Caco-2 (cell line): ENCODE data around the gene PARD3B. TPM values are rescaled to one million over a fixed set of nuclear protein-coding genes. Genes with fewer than 3 reads are reported as not detected.

Experiments
- BruUV-seq: library from RNA; stranded (reverse); fragments of 400-500 nt; replicated peaks from 2 replicates; lab custom pipeline; 2021; lab: Mats Ljungman, UMichigan
- CTCF ChIA-PET: fragments of 300-600 bp; sonication (Branson Sonifier 250); formaldehyde crosslinking; loops from one replicate; lab custom pipeline; 2022; ENCODE audit warnings: antibody characterized with exemption; lab: Charles Lee
- POLR2A ChIA-PET: fragments of 300-600 bp; sonication (Branson Sonifier 250); formaldehyde crosslinking; loops from one replicate; lab custom pipeline; 2022; ENCODE audit warnings: antibody characterized with exemption; lab: Charles Lee
- DNase-seq, 2 experiments: peaks; one replicate each; pipeline versions ENCODE4 v3.0.0 to v3.0.0-alpha.2; 2020 to 2022
- H3K27me3 ChIP-seq: replicated peaks from 2 replicates; pipeline ENCODE4 v1.6.0; 2011; ENCODE audit warnings: low read length; ENCODE audit not compliant: control insufficient read depth, insufficient read depth
- H3K36me3 ChIP-seq: 2 replicates; pipeline ENCODE4 v1.5.1; 2011; ENCODE audit warnings: low read length; ENCODE audit not compliant: control insufficient read depth, insufficient read depth
- H3K4me1 ChIP-seq: fragments of 250-450 bp; sonication (Bioruptor Pico); 2 replicates; pipeline ENCODE4 v1.5.1; 2020; ENCODE audit warnings: mild to moderate bottlenecking
- H3K4me3 ChIP-seq: 2 replicates; pipeline ENCODE4 v1.5.1; 2011; ENCODE audit warnings: low read depth, mild to moderate bottlenecking, control low read depth, low read length
- H3K9me3 ChIP-seq: fragments of 250-450 bp; sonication (Bioruptor Pico); 2 replicates; pipeline ENCODE4 v1.5.1; 2020; ENCODE audit warnings: mild to moderate bottlenecking, moderate library complexity
- H3K27ac Mint-ChIP-seq: one replicate; pipeline ENCODE4 v1.8.0; 2022; ENCODE audit warnings: mixed read lengths; ENCODE audit not compliant: unreplicated experiment
- H3K27me3 Mint-ChIP-seq: one replicate; pipeline ENCODE4 v1.8.0; 2022; ENCODE audit warnings: mixed read lengths; ENCODE audit not compliant: insufficient read depth, unreplicated experiment
- H3K36me3 Mint-ChIP-seq: one replicate; pipeline ENCODE4 v1.8.0; 2022; ENCODE audit warnings: mild to moderate bottlenecking, mixed read lengths; ENCODE audit not compliant: insufficient read depth, unreplicated experiment
- H3K4me1 Mint-ChIP-seq: one replicate; pipeline ENCODE4 v1.8.0; 2022; ENCODE audit warnings: low read depth, mixed read lengths; ENCODE audit not compliant: unreplicated experiment
- H3K4me3 Mint-ChIP-seq: one replicate; pipeline ENCODE4 v1.8.0; 2022; ENCODE audit warnings: mild to moderate bottlenecking, moderate library complexity, mixed read lengths; ENCODE audit not compliant: unreplicated experiment
- H3K9me3 Mint-ChIP-seq: one replicate; pipeline ENCODE4 v1.8.0; 2022; ENCODE audit warnings: mixed read lengths; ENCODE audit not compliant: unreplicated experiment
- CTCF ChIP-seq, 2 experiments: fragments of 200-600 bp in 1 of 2; IDR thresholded peaks; 1 replicate in 1 of 2; 2 replicates in 1 of 2; pipeline versions ENCODE4 v1.5.1 to v1.8.0; 2011 to 2022; ENCODE audit warnings: antibody characterized with exemption in 1 of 2, control low read depth in 1 of 2, inconsistent platforms in 1 of 2, low read depth in 1 of 2, low read length in 1 of 2, mild to moderate bottlenecking in 1 of 2, moderate library complexity in 1 of 2; ENCODE audit not compliant: insufficient read depth in 1 of 2, severe bottlenecking in 1 of 2, unreplicated experiment in 1 of 2
- intact Hi-C: fragments of 100-400 bp; cut with micrococcal nuclease; formaldehyde crosslinking; loops from one replicate; pipeline ENCODE4 v1.10.0; 2022; ENCODE audit not compliant: unreplicated experiment
- total RNA-seq: library from RNA; stranded (reverse); gene quantifications from 2 replicates; pipeline ENCODE4 v1.2.3, GENCODE V29; 2022

The PARD3B gene
- total RNA-seq, 1 experiment from 2014 or later: 68.9 TPM

DNA sequence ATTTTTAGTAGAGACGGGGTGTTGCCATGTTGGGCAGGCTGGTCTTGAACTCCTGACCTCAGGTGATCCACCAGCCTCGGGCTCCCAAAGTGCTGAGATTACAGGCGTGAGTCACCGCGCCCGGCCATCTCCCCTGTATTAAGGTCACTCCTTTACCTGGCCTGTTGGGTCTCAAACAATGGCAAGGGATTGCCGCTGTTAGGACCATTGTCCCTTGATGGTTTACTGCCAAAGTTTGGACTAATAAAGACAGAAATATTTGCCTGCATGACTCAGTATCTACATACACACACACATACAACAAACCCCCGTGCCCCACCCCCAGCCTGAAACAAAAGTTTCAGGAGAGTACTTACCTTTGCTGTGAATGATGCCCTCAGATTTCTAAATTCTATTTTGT lies 16.5 kb downstream of the PARD3B start:
- intact Hi-C loops: no loop called here

DNA sequence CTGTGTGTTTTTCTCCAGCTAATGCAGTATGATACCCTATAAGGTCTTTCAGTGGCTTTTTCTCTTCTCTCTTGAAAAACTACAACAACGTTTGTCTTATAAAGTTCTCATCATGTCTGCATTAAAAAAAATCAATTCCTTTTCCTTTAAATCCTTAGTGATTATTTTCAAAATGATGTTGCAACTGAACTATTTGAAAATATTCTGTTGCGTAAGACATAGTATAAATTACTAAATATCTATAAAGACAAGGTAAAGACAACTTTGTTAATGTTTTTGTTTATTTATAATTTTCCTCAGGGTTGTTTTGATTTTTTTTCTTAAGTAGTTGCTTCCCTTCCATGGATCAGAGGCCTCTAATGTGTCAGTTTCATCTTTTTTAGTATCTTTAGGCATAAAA lies 21.2 kb downstream of the PARD3B start:
- DNase-seq: no peak
- H3K4me3 Mint-ChIP-seq: no peak overlapping the region
- BruUV-seq: no TSS peak
- no peaks in the 10 kb centered on the region for H3K4me1 ChIP-seq
- POLR2A ChIA-PET: no interaction called here
- no peaks in the 10 kb centered on the region for H3K36me3 ChIP-seq
- no peak overlapping the region for H3K4me3 ChIP-seq
- CTCF ChIA-PET: interaction anchor here (0.7 kb wide), 1 partner anchor 56 kb away, joined by 3 read pairs; no protein-coding TSS in a partner anchor
- no peaks in the 10 kb centered on the region for H3K9me3 Mint-ChIP-seq
- H3K27ac Mint-ChIP-seq: no peak overlapping the region
- peaks cover 30% of the 10 kb centered on the region for H3K4me1 Mint-ChIP-seq
- H3K9me3 ChIP-seq: no peaks in the 10 kb centered on the region
- H3K27me3 ChIP-seq: no peaks in the 10 kb centered on the region
- intact Hi-C loops: no loop called here
- peaks cover 14% of the 10 kb centered on the region for H3K36me3 Mint-ChIP-seq
- TF ChIP-seq CTCF (IDR thresholded peaks at IDR 0.05; ENCODE audit: insufficient read depth in 1 of 2, low read depth in 1 of 2, low read length in 1 of 2, severe bottlenecking in 1 of 2, unreplicated experiment in 1 of 2): no peak
- H3K27me3 Mint-ChIP-seq: no peaks in the 10 kb centered on the region

More for the DNA sequence above, 16.5 kb downstream of the PARD3B start:
- H3K27ac Mint-ChIP-seq: no peak overlapping the region
- H3K36me3 Mint-ChIP-seq: peaks cover 43% of the 10 kb centered on the region
- H3K27me3 ChIP-seq: no peaks in the 10 kb centered on the region
- no TSS peak for BruUV-seq
- no peak for DNase-seq
- H3K4me3 ChIP-seq: no peak overlapping the region
- POLR2A ChIA-PET: no interaction called here
- H3K4me1 Mint-ChIP-seq: peaks cover 23% of the 10 kb centered on the region
- H3K36me3 ChIP-seq: peaks cover 1% of the 10 kb centered on the region; the same call in 1 of the 2 replicates
- 0 out of 2 replicates have a peak, but pooled peaks cover 3% of the 10 kb centered on the region for H3K9me3 ChIP-seq
- no peak for TF ChIP-seq CTCF (IDR thresholded peaks at IDR 0.05; ENCODE audit: insufficient read depth in 1 of 2, low read depth in 1 of 2, low read length in 1 of 2, severe bottlenecking in 1 of 2, unreplicated experiment in 1 of 2)
- H3K27me3 Mint-ChIP-seq: no peaks in the 10 kb centered on the region
- no peak overlapping the region for H3K4me3 Mint-ChIP-seq
- peaks cover 10% of the 10 kb centered on the region for H3K9me3 Mint-ChIP-seq
- CTCF ChIA-PET: no interaction called here
- peaks cover 11% of the 10 kb centered on the region for H3K4me1 ChIP-seq

- CTCF ChIA-PET: no interaction called here
- no peak for DNase-seq
- H3K4me1 ChIP-seq: peaks cover 6% of the 10 kb centered on the region; the same call in 1 of the 2 replicates
- Mint-ChIP-seq H3K4me1 (peaks cover 53% of the 10 kb centered on the region), H3K4me3 (no peak overlapping the region), H3K9me3 (no peaks in the 10 kb centered on the region), H3K27ac (peak overlapping the region; percentile 2), H3K36me3 (peaks cover 7% of the 10 kb centered on the region), H3K27me3 (no peaks in the 10 kb centered on the region)
- BruUV-seq: no TSS peak
- no peaks in the 10 kb centered on the region for H3K9me3 ChIP-seq
- H3K4me3 ChIP-seq: no peak overlapping the region
- intact Hi-C loops: loop anchor here (5.0 kb wide), 1 partner anchor 122 kb away; no protein-coding TSS in a partner anchor
- H3K36me3 ChIP-seq: no peaks in the 10 kb centered on the region
- TF ChIP-seq CTCF (IDR thresholded peaks at IDR 0.05; ENCODE audit: insufficient read depth in 1 of 2, low read depth in 1 of 2, low read length in 1 of 2, severe bottlenecking in 1 of 2, unreplicated experiment in 1 of 2): no peak
- no peaks in the 10 kb centered on the region for H3K27me3 ChIP-seq
- POLR2A ChIA-PET: interaction anchor here (0.6 kb wide), 1 partner anchor 14 kb away, joined by 3 read pairs; no protein-coding TSS in a partner anchor
Observed at GRCh38 chr2:204570421-204570820, 25.1 kb downstream of the PARD3B start.
